MM.1S (cell line): ENCODE data around the gene KRTAP13-4.

Experiments used
- EZH2 ChIP-seq: fragments of 300-600 bp; sonication (generic); optimal IDR thresholded peaks from 2 replicates; pipeline ENCODE3; 2017; ENCODE audit warnings: low read depth, mild to moderate bottlenecking, antibody characterized with exemption, low read length, mixed read lengths
- EZH2phosphoT487 ChIP-seq: fragments of 300-600 bp; sonication (generic); IDR thresholded peaks from 2 replicates; pipeline ENCODE4 v1.6.1; 2018; ENCODE audit warnings: antibody characterized with exemption, low read length
- TF ChIP-seq, protein P1 (sequence below): fragments of 300-600 bp; sonication (generic); IDR thresholded peaks from 2 replicates; pipeline ENCODE4 v1.5.1; 2016; ENCODE audit warnings: antibody characterized with exemption, low read length, mixed read lengths

DNA sequence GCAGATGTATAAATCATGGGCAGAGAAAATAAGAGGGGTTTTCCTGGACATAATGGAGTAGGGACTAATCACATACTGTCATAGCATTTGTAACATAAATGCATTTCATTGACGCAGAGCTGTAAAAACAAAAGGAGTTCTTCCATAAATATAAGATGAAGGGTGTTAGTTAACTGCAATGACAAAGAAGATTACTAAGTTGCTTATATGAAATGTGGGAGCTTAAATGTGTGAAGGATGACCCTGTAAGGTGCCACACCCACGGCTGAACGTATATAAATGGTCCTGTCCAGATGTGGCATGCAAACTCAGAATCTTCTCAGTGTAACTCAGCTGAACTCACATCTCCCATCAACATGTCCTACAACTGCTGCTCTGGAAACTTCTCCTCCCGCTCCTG, 34.3 kb upstream of the KRTAP13-4 start, which contains the start of gene KRTAP13-1:
- TF ChIP-seq, protein P1, sequence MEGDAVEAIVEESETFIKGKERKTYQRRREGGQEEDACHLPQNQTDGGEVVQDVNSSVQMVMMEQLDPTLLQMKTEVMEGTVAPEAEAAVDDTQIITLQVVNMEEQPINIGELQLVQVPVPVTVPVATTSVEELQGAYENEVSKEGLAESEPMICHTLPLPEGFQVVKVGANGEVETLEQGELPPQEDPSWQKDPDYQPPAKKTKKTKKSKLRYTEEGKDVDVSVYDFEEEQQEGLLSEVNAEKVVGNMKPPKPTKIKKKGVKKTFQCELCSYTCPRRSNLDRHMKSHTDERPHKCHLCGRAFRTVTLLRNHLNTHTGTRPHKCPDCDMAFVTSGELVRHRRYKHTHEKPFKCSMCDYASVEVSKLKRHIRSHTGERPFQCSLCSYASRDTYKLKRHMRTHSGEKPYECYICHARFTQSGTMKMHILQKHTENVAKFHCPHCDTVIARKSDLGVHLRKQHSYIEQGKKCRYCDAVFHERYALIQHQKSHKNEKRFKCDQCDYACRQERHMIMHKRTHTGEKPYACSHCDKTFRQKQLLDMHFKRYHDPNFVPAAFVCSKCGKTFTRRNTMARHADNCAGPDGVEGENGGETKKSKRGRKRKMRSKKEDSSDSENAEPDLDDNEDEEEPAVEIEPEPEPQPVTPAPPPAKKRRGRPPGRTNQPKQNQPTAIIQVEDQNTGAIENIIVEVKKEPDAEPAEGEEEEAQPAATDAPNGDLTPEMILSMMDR, result no peak
- TF ChIP-seq EZH2, result no peak
- TF ChIP-seq EZH2phosphoT487, result no peak
